ENCODE measurements around the gene ZDHHC3. TPM values are rescaled to one million over a fixed set of nuclear protein-coding genes. Genes with fewer than 3 reads are reported as not detected.

The ZDHHC3 gene
- total RNA-seq, 1 donor from 2014 or later, result 66.6 TPM

- Histone ChIP-seq H3K4me1 (ENCODE audit: insufficient read depth, low read length) (no peaks in the 10 kb centered on the region), H3K27me3 (ENCODE audit: insufficient read depth, low read length) (no peaks in the 10 kb centered on the region), H3K36me3 (ENCODE audit: insufficient read depth, low read length) (no peaks in the 10 kb centered on the region), H3K9me3 (ENCODE audit: insufficient read depth, low read depth, low read length) (peaks cover 14% of the 10 kb centered on the region), H2AFZ (ENCODE audit: low read depth, low read length) (no peak overlapping the region), H3K27ac (ENCODE audit: low read depth, low read length) (no peak overlapping the region), H3K4me2 (ENCODE audit: low read length) (no peak overlapping the region), H4K20me1 (ENCODE audit: insufficient read depth, low read length) (no peaks in the 10 kb centered on the region), H3K4me3 (ENCODE audit: insufficient read depth, low read depth, low read length) (no peak overlapping the region), H3K9ac (ENCODE audit: low read length) (no peak overlapping the region), H3K79me2 (ENCODE audit: insufficient read depth, low read length) (no peaks in the 10 kb centered on the region)
- Mint-ChIP-seq H3K27me3 (ENCODE audit: low read depth, unreplicated experiment) (no peaks in the 10 kb centered on the region), H3K4me1 (ENCODE audit: low read depth, unreplicated experiment) (no peaks in the 10 kb centered on the region), H3K36me3 (ENCODE audit: low read depth, unreplicated experiment) (peaks cover 12% of the 10 kb centered on the region), H3K27ac (ENCODE audit: unreplicated experiment) (no peak overlapping the region), H3K4me3 (ENCODE audit: unreplicated experiment) (no peak overlapping the region), H3K9me3 (ENCODE audit: unreplicated experiment) (peaks cover 31% of the 10 kb centered on the region)
- DNase-seq (ENCODE audit: low read depth), result no peak
- no peak for FAIRE-seq
- TF ChIP-seq CTCF (IDR thresholded peaks at IDR 0.05; ENCODE audit: insufficient read depth, low read depth, low read length), result peak; percentile 74
- TF ChIP-seq EZH2 (IDR thresholded peaks at IDR 0.05; ENCODE audit: insufficient read depth, low read length), result no peak
Observed at GRCh38 chr3:44913868-44914468, 62.0 kb downstream of the ZDHHC3 start.

GRCh38 chr3:44910693-44911092, 65.3 kb downstream of the ZDHHC3 start:
- Mint-ChIP-seq H3K4me3 (ENCODE audit: unreplicated experiment) (no peak overlapping the region), H3K27me3 (ENCODE audit: low read depth, unreplicated experiment) (peaks cover 2% of the 10 kb centered on the region), H3K36me3 (ENCODE audit: low read depth, unreplicated experiment) (peaks cover 4% of the 10 kb centered on the region), H3K4me1 (ENCODE audit: low read depth, unreplicated experiment) (no peaks in the 10 kb centered on the region), H3K27ac (ENCODE audit: unreplicated experiment) (no peak overlapping the region), H3K9me3 (ENCODE audit: unreplicated experiment) (peaks cover 46% of the 10 kb centered on the region)
- Histone ChIP-seq H3K27me3 (ENCODE audit: insufficient read depth, low read length) (no peaks in the 10 kb centered on the region), H3K79me2 (ENCODE audit: insufficient read depth, low read length) (no peaks in the 10 kb centered on the region), H3K4me2 (ENCODE audit: low read length) (no peak overlapping the region), H3K36me3 (ENCODE audit: insufficient read depth, low read length) (no peaks in the 10 kb centered on the region), H2AFZ (ENCODE audit: low read depth, low read length) (no peak overlapping the region), H3K9me3 (ENCODE audit: insufficient read depth, low read depth, low read length) (peaks cover 17% of the 10 kb centered on the region), H3K4me3 (ENCODE audit: insufficient read depth, low read depth, low read length) (no peak overlapping the region), H4K20me1 (ENCODE audit: insufficient read depth, low read length) (no peaks in the 10 kb centered on the region), H3K27ac (ENCODE audit: low read depth, low read length) (no peak overlapping the region), H3K9ac (ENCODE audit: low read length) (no peak overlapping the region), H3K4me1 (ENCODE audit: insufficient read depth, low read length) (no peaks in the 10 kb centered on the region)
- TF ChIP-seq EZH2 (IDR thresholded peaks at IDR 0.05; ENCODE audit: insufficient read depth, low read length) (no peak), CTCF (IDR thresholded peaks at IDR 0.05; ENCODE audit: insufficient read depth, low read depth, low read length) (no peak)
- FAIRE-seq, result no peak
- DNase-seq (ENCODE audit: low read depth), result no peak

- Mint-ChIP-seq H3K27me3 (ENCODE audit: low read depth, unreplicated experiment) (peaks cover 2% of the 10 kb centered on the region), H3K4me1 (ENCODE audit: low read depth, unreplicated experiment) (no peaks in the 10 kb centered on the region), H3K9me3 (ENCODE audit: unreplicated experiment) (peaks cover 40% of the 10 kb centered on the region), H3K36me3 (ENCODE audit: low read depth, unreplicated experiment) (peaks cover 4% of the 10 kb centered on the region), H3K4me3 (ENCODE audit: unreplicated experiment) (no peak overlapping the region), H3K27ac (ENCODE audit: unreplicated experiment) (no peak overlapping the region)
- Histone ChIP-seq H3K27ac (ENCODE audit: low read depth, low read length) (no peak overlapping the region), H3K4me1 (ENCODE audit: insufficient read depth, low read length) (no peaks in the 10 kb centered on the region), H4K20me1 (ENCODE audit: insufficient read depth, low read length) (no peaks in the 10 kb centered on the region), H3K27me3 (ENCODE audit: insufficient read depth, low read length) (no peaks in the 10 kb centered on the region), H3K9ac (ENCODE audit: low read length) (no peak overlapping the region), H3K9me3 (ENCODE audit: insufficient read depth, low read depth, low read length) (peaks cover 17% of the 10 kb centered on the region), H3K4me3 (ENCODE audit: insufficient read depth, low read depth, low read length) (no peak overlapping the region), H3K79me2 (ENCODE audit: insufficient read depth, low read length) (no peaks in the 10 kb centered on the region), H2AFZ (ENCODE audit: low read depth, low read length) (no peak overlapping the region), H3K4me2 (ENCODE audit: low read length) (no peak overlapping the region), H3K36me3 (ENCODE audit: insufficient read depth, low read length) (no peaks in the 10 kb centered on the region)
- no peak for DNase-seq (ENCODE audit: low read depth)
- TF ChIP-seq CTCF (IDR thresholded peaks at IDR 0.05; ENCODE audit: insufficient read depth, low read depth, low read length) (no peak), EZH2 (IDR thresholded peaks at IDR 0.05; ENCODE audit: insufficient read depth, low read length) (no peak)
- FAIRE-seq, result no peak
Observed at GRCh38 chr3:44909063-44909462, 66.9 kb downstream of the ZDHHC3 start.
